ENCODE data around the gene NXN. TPM values are rescaled to one million over a fixed set of nuclear protein-coding genes. Genes with fewer than 3 reads are reported as not detected.
"Not testable (repeated sequence)": the region's sequence is repeated elsewhere in the genome, so short reads cannot be mapped to it uniquely, and the experiment has no call there.

Gene NXN
- polyA plus RNA-seq, 1 of the 3 experiments (the other 2 are of a cell fraction): 23.9 TPM

DNA sequence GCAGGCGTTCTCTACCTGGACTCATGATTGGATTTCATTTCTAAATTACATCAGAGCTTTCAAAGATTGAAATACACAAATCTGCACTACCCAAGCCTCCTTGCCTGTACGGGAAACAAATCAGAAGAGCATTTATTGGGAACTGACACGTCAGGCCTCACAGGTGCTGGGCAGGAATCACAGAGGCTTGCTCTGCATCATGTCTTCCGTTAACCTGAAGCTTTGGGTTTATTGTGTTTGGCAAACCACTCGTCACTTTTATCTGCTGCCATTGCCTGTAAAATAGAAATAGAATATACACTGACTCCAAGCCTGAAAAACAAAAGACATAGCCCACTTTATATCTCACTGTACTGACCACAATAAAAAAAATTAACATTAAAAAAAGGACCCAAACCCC lies 219.6 kb downstream of the NXN start:
- no peak overlapping the region for H3K4me2 ChIP-seq
- no peak overlapping the region for H2AFZ ChIP-seq (ENCODE audit: low read depth)
- H3K9me3 ChIP-seq: no peaks in the 10 kb centered on the region
- ChIA-PET CTCF (no interaction called here), POLR2A (no interaction called here)
- DNase-seq: no peak
- 88% methylated on average over 5 of the region's 5 CpGs for WGBS (ENCODE audit: low lambda C conversion rate)
- TF ChIP-seq RCOR1 (IDR thresholded peaks at IDR 0.05; ENCODE audit: low read length) (no peak), POLR2AphosphoS5 (IDR thresholded peaks at IDR 0.05; ENCODE audit: low read depth, low read length) (no peak), MXI1 (IDR thresholded peaks at IDR 0.05; ENCODE audit: low read depth, low read length) (no peak), TCF12 (IDR thresholded peaks at IDR 0.05) (no peak), TAF1 (IDR thresholded peaks at IDR 0.05; ENCODE audit: borderline replicate concordance, low read depth, low read length) (no peak), EZH2phosphoT487 (IDR thresholded peaks at IDR 0.05; ENCODE audit: borderline replicate concordance, low read depth) (no peak), JUND (IDR thresholded peaks at IDR 0.05) (no peak), FOXM1 (IDR thresholded peaks at IDR 0.05; ENCODE audit: low read depth) (no peak), TEAD4 (IDR thresholded peaks at IDR 0.05; ENCODE audit: borderline replicate concordance, insufficient read depth) (no peak), GABPA (IDR thresholded peaks at IDR 0.05; ENCODE audit: low read depth) (no peak), FOXJ3 (CRISPR knock-in tag; IDR thresholded peaks at IDR 0.05) (no peak), NFIC (IDR thresholded peaks at IDR 0.05; ENCODE audit: borderline replicate concordance) (no peak), RFX5 (IDR thresholded peaks at IDR 0.05; ENCODE audit: low read length) (no peak), YY1 (IDR thresholded peaks at IDR 0.05; ENCODE audit: low read depth) (no peak)
- TF ChIP-seq, protein P1, sequence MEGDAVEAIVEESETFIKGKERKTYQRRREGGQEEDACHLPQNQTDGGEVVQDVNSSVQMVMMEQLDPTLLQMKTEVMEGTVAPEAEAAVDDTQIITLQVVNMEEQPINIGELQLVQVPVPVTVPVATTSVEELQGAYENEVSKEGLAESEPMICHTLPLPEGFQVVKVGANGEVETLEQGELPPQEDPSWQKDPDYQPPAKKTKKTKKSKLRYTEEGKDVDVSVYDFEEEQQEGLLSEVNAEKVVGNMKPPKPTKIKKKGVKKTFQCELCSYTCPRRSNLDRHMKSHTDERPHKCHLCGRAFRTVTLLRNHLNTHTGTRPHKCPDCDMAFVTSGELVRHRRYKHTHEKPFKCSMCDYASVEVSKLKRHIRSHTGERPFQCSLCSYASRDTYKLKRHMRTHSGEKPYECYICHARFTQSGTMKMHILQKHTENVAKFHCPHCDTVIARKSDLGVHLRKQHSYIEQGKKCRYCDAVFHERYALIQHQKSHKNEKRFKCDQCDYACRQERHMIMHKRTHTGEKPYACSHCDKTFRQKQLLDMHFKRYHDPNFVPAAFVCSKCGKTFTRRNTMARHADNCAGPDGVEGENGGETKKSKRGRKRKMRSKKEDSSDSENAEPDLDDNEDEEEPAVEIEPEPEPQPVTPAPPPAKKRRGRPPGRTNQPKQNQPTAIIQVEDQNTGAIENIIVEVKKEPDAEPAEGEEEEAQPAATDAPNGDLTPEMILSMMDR (IDR thresholded peaks at IDR 0.05): no peak
- TF ChIP-seq, protein P2, sequence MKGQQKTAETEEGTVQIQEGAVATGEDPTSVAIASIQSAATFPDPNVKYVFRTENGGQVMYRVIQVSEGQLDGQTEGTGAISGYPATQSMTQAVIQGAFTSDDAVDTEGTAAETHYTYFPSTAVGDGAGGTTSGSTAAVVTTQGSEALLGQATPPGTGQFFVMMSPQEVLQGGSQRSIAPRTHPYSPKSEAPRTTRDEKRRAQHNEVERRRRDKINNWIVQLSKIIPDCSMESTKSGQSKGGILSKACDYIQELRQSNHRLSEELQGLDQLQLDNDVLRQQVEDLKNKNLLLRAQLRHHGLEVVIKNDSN (IDR thresholded peaks at IDR 0.05; ENCODE audit: borderline replicate concordance, low read depth): no peak
- TF ChIP-seq, protein P3, sequence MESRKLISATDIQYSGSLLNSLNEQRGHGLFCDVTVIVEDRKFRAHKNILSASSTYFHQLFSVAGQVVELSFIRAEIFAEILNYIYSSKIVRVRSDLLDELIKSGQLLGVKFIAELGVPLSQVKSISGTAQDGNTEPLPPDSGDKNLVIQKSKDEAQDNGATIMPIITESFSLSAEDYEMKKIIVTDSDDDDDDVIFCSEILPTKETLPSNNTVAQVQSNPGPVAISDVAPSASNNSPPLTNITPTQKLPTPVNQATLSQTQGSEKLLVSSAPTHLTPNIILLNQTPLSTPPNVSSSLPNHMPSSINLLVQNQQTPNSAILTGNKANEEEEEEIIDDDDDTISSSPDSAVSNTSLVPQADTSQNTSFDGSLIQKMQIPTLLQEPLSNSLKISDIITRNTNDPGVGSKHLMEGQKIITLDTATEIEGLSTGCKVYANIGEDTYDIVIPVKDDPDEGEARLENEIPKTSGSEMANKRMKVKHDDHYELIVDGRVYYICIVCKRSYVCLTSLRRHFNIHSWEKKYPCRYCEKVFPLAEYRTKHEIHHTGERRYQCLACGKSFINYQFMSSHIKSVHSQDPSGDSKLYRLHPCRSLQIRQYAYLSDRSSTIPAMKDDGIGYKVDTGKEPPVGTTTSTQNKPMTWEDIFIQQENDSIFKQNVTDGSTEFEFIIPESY (IDR thresholded peaks at IDR 0.05; ENCODE audit: borderline replicate concordance, low read depth): no peak
- H3K36me3 ChIP-seq (replicated peaks in 1 of 2; ENCODE audit: control insufficient read depth in 1 of 2, insufficient read depth in 2 of 2, low read length in 1 of 2): peaks cover 54 to 60% of the 10 kb centered on the region in 2 experiments
- H3F3A ChIP-seq (replicated peaks; ENCODE audit: insufficient read depth): peaks cover 14% of the 10 kb centered on the region
- no peak overlapping the region for H3K27ac ChIP-seq (ENCODE audit: low read depth in 2 of 2, low read length in 1 of 2)
- H3K9me2 ChIP-seq: no peaks in the 10 kb centered on the region
- H4K20me1 ChIP-seq (ENCODE audit: insufficient read depth): no peaks in the 10 kb centered on the region
- no peaks in the 10 kb centered on the region for H3K4me1 ChIP-seq (ENCODE audit: control insufficient read depth in 1 of 2, insufficient read depth in 2 of 2, low read depth in 1 of 2, low read length in 1 of 2)
- no peak overlapping the region for H3K9ac ChIP-seq
- no peak overlapping the region for H3K4me3 ChIP-seq (ENCODE audit: low read depth in 2 of 2, low read length in 1 of 2)
- no peaks in the 10 kb centered on the region for H3K79me2 ChIP-seq (ENCODE audit: insufficient read depth)
- H3K27me3 ChIP-seq (ENCODE audit: insufficient read depth): no peaks in the 10 kb centered on the region

DNA sequence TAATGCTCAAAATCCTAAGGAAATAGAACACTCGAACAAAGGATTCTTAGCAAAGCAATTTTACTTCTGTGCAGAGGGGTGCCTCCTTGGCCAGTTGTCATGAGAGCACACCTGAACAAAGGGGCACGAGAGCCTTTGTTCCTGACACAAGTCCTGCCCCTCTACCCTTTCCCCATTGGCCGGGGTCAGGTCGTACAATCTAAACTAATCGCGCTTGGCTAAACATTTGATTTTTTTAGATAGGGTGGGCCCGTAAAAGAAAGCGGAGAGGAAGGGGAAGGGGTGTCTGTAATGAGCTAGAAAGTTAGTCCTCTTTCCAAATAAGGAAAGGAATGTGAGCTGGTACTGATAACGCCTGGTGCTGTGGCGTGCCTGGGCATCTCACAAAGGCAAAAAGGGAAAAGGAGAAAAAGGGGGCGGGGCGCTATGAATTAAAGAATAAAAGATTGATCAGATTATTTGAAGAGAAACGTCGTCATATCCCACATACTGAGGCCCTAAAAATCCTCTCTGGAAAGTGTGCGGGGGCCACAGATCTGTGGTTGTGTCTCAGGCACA lies 223.5 kb downstream of the NXN start:
- H3K9me2 ChIP-seq; H2AFZ ChIP-seq (ENCODE audit: low read depth); H3K4me3 ChIP-seq (ENCODE audit: low read depth in 2 of 2, low read length in 1 of 2); H3K4me2 ChIP-seq; DNase-seq; H3K9ac ChIP-seq; H4K20me1 ChIP-seq (ENCODE audit: insufficient read depth); H3K4me1 ChIP-seq (ENCODE audit: control insufficient read depth in 1 of 2, insufficient read depth in 2 of 2, low read depth in 1 of 2, low read length in 1 of 2); H3K27me3 ChIP-seq (ENCODE audit: insufficient read depth); H3K79me2 ChIP-seq (ENCODE audit: insufficient read depth); H3K9me3 ChIP-seq; H3K27ac ChIP-seq (ENCODE audit: low read depth in 2 of 2, low read length in 1 of 2); CTCF ChIA-PET: not testable (repeated sequence)
- 91% methylated on average over 15 of the region's 15 CpGs for WGBS (ENCODE audit: low lambda C conversion rate)
- Histone ChIP-seq H3K36me3 (replicated peaks in 1 of 2; ENCODE audit: control insufficient read depth in 1 of 2, insufficient read depth in 2 of 2, low read length in 1 of 2) (peaks cover 34 to 43% of the 10 kb centered on the region in 2 experiments), H3F3A (replicated peaks; ENCODE audit: insufficient read depth) (peaks cover 25% of the 10 kb centered on the region)
- POLR2A ChIA-PET: interaction anchor here (0.7 kb wide), 1 partner anchor 81 kb away, joined by 3 read pairs; no protein-coding TSS in a partner anchor

DNA sequence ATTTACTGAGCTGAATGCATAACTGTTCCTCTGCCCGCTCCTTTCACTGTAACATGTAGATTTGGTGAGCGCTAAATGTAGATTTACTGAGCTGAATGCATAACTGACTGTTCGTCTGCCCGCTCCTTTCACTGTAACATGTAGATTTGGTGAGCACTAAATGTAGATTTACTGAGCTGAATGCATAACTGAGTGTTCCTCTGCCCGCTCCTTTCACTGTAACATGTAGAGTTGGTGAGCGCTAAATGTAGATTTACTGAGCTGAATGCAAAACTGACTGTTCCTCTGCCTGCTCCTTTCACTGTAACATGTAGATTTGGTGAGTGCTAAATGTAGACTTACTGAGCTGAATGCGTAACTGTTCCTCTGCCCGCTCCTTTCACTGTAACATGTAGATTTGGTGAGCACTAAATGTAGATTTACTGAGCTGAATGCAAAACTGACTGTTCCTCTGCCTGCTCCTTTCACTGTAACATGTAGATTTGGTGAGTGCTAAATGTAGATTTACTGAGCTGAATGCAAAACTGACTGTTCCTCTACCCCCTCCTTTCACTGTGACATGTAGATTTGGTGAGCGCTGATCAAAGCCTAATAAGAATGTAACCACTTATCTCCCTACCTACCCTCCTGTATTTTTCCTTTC lies 224.1 kb downstream of the NXN start:
- Histone ChIP-seq H3K79me2 (ENCODE audit: insufficient read depth) (peaks cover 14% of the 10 kb centered on the region; the same call in 1 of the 2 replicates), H3K36me3 (replicated peaks in 1 of 2; ENCODE audit: control insufficient read depth in 1 of 2, insufficient read depth in 2 of 2, low read length in 1 of 2) (peaks cover 27 to 36% of the 10 kb centered on the region in 2 experiments), H3F3A (replicated peaks; ENCODE audit: insufficient read depth) (peaks cover 25% of the 10 kb centered on the region), H3K4me1 (ENCODE audit: control insufficient read depth in 1 of 2, insufficient read depth in 2 of 2, low read depth in 1 of 2, low read length in 1 of 2) (peaks cover 2 to 16% of the 10 kb centered on the region in 2 experiments; a peak in 2 of 4 replicates)
- H3K9me3 ChIP-seq; DNase-seq; H3K9me2 ChIP-seq; H4K20me1 ChIP-seq (ENCODE audit: insufficient read depth); H3K27ac ChIP-seq (ENCODE audit: low read depth in 2 of 2, low read length in 1 of 2); H3K27me3 ChIP-seq (ENCODE audit: insufficient read depth); H3K4me2 ChIP-seq; H3K4me3 ChIP-seq (ENCODE audit: low read depth in 2 of 2, low read length in 1 of 2); H2AFZ ChIP-seq (ENCODE audit: low read depth); H3K9ac ChIP-seq: not testable (repeated sequence)
- WGBS (ENCODE audit: low lambda C conversion rate): 96% methylated on average over 9 of the region's 9 CpGs
- ChIA-PET CTCF (interaction anchor here (0.8 to 1.0 kb wide), 2 partner anchors 8 to 343 kb away, joined by 3 to 5 read pairs; no protein-coding TSS in a partner anchor), POLR2A (interaction anchor here (0.7 kb wide), 1 partner anchor 82 kb away, joined by 3 read pairs; no protein-coding TSS in a partner anchor)
